ENCODE data around the gene RNF145. TPM values are rescaled to one million over a fixed set of nuclear protein-coding genes. Genes with fewer than 3 reads are reported as not detected.
A peak's percentile ranks its signal among the peaks of the same experiment; 100 is the strongest.

The RNF145 gene
- total and polyA plus RNA-seq, 2 of the 13 experiments (the other 11 are each of a cell fraction or from before 2014, with no cell fraction given): 24.6 TPM

DNA sequence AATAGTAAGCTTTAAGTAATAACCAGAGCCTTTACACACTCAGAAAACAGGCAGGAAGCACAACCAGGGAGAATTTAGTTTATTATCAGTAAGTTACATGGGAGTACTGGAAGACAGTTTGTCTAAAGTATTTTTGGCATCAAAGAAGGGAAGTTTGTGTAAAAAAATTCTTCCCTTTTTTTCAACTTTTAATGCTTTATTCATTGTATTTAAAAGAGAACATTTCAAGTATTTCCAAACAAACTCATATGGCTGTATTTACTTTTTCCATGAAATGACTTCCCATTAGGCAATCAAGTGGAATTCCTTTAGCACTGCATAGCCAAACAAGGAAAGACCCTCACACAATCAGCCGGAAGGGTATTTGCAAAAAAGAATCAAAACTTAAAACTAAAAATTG is 26.7 kb downstream of the RNF145 start (continued):
- TF ChIP-seq, protein P1, sequence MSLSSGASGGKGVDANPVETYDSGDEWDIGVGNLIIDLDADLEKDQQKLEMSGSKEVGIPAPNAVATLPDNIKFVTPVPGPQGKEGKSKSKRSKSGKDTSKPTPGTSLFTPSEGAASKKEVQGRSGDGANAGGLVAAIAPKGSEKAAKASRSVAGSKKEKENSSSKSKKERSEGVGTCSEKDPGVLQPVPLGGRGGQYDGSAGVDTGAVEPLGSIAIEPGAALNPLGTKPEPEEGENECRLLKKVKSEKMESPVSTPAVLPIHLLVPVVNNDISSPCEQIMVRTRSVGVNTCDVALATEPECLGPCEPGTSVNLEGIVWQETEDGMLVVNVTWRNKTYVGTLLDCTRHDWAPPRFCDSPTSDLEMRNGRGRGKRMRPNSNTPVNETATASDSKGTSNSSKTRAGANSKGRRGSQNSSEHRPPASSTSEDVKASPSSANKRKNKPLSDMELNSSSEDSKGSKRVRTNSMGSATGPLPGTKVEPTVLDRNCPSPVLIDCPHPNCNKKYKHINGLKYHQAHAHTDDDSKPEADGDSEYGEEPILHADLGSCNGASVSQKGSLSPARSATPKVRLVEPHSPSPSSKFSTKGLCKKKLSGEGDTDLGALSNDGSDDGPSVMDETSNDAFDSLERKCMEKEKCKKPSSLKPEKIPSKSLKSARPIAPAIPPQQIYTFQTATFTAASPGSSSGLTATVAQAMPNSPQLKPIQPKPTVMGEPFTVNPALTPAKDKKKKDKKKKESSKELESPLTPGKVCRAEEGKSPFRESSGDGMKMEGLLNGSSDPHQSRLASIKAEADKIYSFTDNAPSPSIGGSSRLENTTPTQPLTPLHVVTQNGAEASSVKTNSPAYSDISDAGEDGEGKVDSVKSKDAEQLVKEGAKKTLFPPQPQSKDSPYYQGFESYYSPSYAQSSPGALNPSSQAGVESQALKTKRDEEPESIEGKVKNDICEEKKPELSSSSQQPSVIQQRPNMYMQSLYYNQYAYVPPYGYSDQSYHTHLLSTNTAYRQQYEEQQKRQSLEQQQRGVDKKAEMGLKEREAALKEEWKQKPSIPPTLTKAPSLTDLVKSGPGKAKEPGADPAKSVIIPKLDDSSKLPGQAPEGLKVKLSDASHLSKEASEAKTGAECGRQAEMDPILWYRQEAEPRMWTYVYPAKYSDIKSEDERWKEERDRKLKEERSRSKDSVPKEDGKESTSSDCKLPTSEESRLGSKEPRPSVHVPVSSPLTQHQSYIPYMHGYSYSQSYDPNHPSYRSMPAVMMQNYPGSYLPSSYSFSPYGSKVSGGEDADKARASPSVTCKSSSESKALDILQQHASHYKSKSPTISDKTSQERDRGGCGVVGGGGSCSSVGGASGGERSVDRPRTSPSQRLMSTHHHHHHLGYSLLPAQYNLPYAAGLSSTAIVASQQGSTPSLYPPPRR (CRISPR knock-in tag; IDR thresholded peaks at IDR 0.05; ENCODE audit: borderline replicate concordance): no peak
- TF ChIP-seq CEBPG (CRISPR knock-in tag; IDR thresholded peaks at IDR 0.05): peak; percentile 88
- TF ChIP-seq ZNF33A (CRISPR knock-in tag; IDR thresholded peaks at IDR 0.05; ENCODE audit: borderline replicate concordance): no peak
- TF ChIP-seq ZNF660 (CRISPR knock-in tag; IDR thresholded peaks at IDR 0.05; ENCODE audit: borderline replicate concordance, low read depth): no peak
- no peak for TF ChIP-seq MTF2 (CRISPR knock-in tag; IDR thresholded peaks at IDR 0.05; ENCODE audit: borderline replicate concordance)
- TF ChIP-seq MTA3 (CRISPR knock-in tag; IDR thresholded peaks at IDR 0.05): no peak
- no peak for TF ChIP-seq HNRNPK (IDR thresholded peaks at IDR 0.05; ENCODE audit: low read depth, low read length, poor library complexity, severe bottlenecking)
- TF ChIP-seq CHD4 (IDR thresholded peaks at IDR 0.05; ENCODE audit: borderline replicate concordance, low read length): no peak
- no peak for TF ChIP-seq PRDM10 (CRISPR knock-in tag; IDR thresholded peaks at IDR 0.05; ENCODE audit: low read depth)
- no peak for TF ChIP-seq KLF15 (CRISPR knock-in tag; IDR thresholded peaks at IDR 0.05; ENCODE audit: borderline replicate concordance)
- TF ChIP-seq PCBP2 (optimal IDR thresholded peaks at IDR 0.05; ENCODE audit: low read depth, low read length, poor library complexity, severe bottlenecking): no peak
- no peak for TF ChIP-seq ZNF564 (CRISPR knock-in tag; IDR thresholded peaks at IDR 0.05)
- TF ChIP-seq, protein P2, sequence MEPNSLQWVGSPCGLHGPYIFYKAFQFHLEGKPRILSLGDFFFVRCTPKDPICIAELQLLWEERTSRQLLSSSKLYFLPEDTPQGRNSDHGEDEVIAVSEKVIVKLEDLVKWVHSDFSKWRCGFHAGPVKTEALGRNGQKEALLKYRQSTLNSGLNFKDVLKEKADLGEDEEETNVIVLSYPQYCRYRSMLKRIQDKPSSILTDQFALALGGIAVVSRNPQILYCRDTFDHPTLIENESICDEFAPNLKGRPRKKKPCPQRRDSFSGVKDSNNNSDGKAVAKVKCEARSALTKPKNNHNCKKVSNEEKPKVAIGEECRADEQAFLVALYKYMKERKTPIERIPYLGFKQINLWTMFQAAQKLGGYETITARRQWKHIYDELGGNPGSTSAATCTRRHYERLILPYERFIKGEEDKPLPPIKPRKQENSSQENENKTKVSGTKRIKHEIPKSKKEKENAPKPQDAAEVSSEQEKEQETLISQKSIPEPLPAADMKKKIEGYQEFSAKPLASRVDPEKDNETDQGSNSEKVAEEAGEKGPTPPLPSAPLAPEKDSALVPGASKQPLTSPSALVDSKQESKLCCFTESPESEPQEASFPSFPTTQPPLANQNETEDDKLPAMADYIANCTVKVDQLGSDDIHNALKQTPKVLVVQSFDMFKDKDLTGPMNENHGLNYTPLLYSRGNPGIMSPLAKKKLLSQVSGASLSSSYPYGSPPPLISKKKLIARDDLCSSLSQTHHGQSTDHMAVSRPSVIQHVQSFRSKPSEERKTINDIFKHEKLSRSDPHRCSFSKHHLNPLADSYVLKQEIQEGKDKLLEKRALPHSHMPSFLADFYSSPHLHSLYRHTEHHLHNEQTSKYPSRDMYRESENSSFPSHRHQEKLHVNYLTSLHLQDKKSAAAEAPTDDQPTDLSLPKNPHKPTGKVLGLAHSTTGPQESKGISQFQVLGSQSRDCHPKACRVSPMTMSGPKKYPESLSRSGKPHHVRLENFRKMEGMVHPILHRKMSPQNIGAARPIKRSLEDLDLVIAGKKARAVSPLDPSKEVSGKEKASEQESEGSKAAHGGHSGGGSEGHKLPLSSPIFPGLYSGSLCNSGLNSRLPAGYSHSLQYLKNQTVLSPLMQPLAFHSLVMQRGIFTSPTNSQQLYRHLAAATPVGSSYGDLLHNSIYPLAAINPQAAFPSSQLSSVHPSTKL (CRISPR knock-in tag; IDR thresholded peaks at IDR 0.05): peak; percentile 81
- TF ChIP-seq ZNF549 (CRISPR knock-in tag; IDR thresholded peaks at IDR 0.05): no peak
- TF ChIP-seq SATB2 (CRISPR knock-in tag; IDR thresholded peaks at IDR 0.05): no peak
- TF ChIP-seq JUNB (CRISPR knock-in tag; IDR thresholded peaks at IDR 0.05; ENCODE audit: borderline replicate concordance): no peak
- TF ChIP-seq, protein P3, sequence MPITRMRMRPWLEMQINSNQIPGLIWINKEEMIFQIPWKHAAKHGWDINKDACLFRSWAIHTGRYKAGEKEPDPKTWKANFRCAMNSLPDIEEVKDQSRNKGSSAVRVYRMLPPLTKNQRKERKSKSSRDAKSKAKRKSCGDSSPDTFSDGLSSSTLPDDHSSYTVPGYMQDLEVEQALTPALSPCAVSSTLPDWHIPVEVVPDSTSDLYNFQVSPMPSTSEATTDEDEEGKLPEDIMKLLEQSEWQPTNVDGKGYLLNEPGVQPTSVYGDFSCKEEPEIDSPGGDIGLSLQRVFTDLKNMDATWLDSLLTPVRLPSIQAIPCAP (CRISPR knock-in tag; IDR thresholded peaks at IDR 0.05; ENCODE audit: low read depth): no peak

All from HepG2 (cell line).